ENCODE data around the gene TEAD3. TPM values are rescaled to one million over a fixed set of nuclear protein-coding genes. Genes with fewer than 3 reads are reported as not detected.

The TEAD3 gene
- total RNA-seq, 4 donors from 2014 or later = 13.7 to 33.5 (median 29.3) TPM

DNA sequence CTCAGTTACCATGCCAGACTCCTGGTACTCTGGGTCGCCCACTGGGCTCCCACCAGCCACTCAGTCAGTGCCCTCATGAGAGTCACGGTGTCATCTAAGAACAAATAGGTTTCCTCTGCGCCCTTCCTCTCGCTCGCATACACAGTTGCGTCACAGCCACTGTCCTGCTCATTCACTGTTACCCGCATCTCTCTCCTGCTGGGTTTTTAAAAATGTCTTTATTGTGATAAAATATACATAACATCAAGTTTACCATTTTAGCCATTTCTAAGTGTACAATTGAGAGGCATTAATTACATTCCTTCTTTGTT is 4.0 kb downstream of the TEAD3 start:
- DNase-seq = no peak
- WGBS, 2 donors = 67 to 82% methylated on average over 6 to 7 of the region's 7 CpGs
- Histone ChIP-seq H3K27me3 (peaks cover 0 to 17% (median 0%) of the 10 kb centered on the region in 4 donors), H3K9me3 (no peaks in the 10 kb centered on the region), H3K36me3 (peaks cover 0 to 4% (median 0%) of the 10 kb centered on the region in 3 donors), H3K4me3 (no peak overlapping the region), H3K27ac (peak overlapping the region; percentile 95 to 99 (median 98)), H3K4me1 (peaks cover 65 to 89% (median 66%) of the 10 kb centered on the region in 3 donors)
- intact Hi-C loops (cut with DNase I) = no loop called here
- TF ChIP-seq POLR2A (IDR thresholded peaks at IDR 0.05) = no peak
- TF ChIP-seq, protein P1, sequence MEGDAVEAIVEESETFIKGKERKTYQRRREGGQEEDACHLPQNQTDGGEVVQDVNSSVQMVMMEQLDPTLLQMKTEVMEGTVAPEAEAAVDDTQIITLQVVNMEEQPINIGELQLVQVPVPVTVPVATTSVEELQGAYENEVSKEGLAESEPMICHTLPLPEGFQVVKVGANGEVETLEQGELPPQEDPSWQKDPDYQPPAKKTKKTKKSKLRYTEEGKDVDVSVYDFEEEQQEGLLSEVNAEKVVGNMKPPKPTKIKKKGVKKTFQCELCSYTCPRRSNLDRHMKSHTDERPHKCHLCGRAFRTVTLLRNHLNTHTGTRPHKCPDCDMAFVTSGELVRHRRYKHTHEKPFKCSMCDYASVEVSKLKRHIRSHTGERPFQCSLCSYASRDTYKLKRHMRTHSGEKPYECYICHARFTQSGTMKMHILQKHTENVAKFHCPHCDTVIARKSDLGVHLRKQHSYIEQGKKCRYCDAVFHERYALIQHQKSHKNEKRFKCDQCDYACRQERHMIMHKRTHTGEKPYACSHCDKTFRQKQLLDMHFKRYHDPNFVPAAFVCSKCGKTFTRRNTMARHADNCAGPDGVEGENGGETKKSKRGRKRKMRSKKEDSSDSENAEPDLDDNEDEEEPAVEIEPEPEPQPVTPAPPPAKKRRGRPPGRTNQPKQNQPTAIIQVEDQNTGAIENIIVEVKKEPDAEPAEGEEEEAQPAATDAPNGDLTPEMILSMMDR (IDR thresholded peaks at IDR 0.05) = no peak

GRCh38 chr6:35492258-35492973 is 4.5 kb downstream of the TEAD3 start:
- H3K9me3 ChIP-seq = no peaks in the 10 kb centered on the region
- peaks cover 0 to 4% (median 0%) of the 10 kb centered on the region in 3 donors for H3K36me3 ChIP-seq
- 41 to 42% methylated on average over 3 to 7 of the region's 7 CpGs for WGBS, 2 donors
- no peak for DNase-seq
- intact Hi-C loops (cut with DNase I) = no loop called here
- peak overlapping the region in 2 of 4 donors; percentile 1 to 21 for H3K4me3 ChIP-seq
- TF ChIP-seq, protein P1 (IDR thresholded peaks at IDR 0.05) = no peak
- TF ChIP-seq POLR2A (IDR thresholded peaks at IDR 0.05) = no peak
- peaks cover 0 to 12% (median 0%) of the 10 kb centered on the region in 4 donors for H3K27me3 ChIP-seq
- peak overlapping the region; percentile 95 to 99 (median 97) for H3K27ac ChIP-seq
- peaks cover 67 to 89% (median 69%) of the 10 kb centered on the region in 3 donors for H3K4me1 ChIP-seq

DNA sequence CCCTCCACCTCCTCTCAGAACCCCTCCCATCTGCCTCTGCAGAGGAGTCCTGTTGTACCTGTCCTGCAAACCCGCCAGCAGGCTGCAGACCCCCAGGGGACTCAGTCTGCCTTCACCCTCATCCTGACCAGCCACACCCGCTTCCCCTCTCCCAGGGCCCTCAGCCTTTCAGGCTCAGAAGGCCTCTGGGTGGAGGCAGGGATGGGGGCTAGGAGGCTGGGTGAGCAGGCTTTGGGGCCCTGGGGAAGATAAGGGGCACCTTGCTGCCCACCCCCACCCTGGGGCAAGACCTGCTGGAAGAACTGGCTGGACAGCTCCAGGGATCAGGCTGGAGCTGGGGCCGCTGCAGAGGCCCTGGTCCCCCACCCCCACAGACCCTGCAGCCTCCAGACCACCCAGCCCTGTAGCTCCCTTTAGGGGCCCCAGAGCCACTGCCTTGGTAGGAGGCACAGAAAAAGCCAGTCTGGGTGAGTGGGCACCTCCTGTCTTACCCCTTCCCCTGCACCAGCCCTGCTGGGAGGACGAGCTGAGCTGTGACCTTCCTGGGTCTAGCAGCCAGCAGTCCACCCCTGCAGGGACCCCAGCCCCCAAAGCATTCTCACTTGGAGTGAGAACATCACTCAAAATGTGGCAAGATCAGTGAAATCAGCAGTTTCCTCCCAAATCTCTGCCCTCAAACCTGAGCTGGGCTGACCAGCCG is 5.2 kb downstream of the TEAD3 start:
- Histone ChIP-seq H3K27me3 (peaks cover 0 to 10% (median 0%) of the 10 kb centered on the region in 4 donors), H3K27ac (peak overlapping the region; percentile 95 to 99 (median 97)), H3K4me3 (peak overlapping the region in 3 of 4 donors; percentile 1 to 21 (median 1)), H3K4me1 (peaks cover 73 to 94% (median 76%) of the 10 kb centered on the region in 3 donors), H3K9me3 (no peaks in the 10 kb centered on the region), H3K36me3 (peaks cover 0 to 4% (median 0%) of the 10 kb centered on the region in 3 donors)
- intact Hi-C loops (cut with DNase I) = no loop called here
- 0 to 32% methylated on average over 1 to 3 of the region's 5 CpGs for WGBS, 2 donors
- TF ChIP-seq, protein P1 (IDR thresholded peaks at IDR 0.05) = no peak
- TF ChIP-seq POLR2A (IDR thresholded peaks at IDR 0.05) = no peak
- no peak for DNase-seq

DNA sequence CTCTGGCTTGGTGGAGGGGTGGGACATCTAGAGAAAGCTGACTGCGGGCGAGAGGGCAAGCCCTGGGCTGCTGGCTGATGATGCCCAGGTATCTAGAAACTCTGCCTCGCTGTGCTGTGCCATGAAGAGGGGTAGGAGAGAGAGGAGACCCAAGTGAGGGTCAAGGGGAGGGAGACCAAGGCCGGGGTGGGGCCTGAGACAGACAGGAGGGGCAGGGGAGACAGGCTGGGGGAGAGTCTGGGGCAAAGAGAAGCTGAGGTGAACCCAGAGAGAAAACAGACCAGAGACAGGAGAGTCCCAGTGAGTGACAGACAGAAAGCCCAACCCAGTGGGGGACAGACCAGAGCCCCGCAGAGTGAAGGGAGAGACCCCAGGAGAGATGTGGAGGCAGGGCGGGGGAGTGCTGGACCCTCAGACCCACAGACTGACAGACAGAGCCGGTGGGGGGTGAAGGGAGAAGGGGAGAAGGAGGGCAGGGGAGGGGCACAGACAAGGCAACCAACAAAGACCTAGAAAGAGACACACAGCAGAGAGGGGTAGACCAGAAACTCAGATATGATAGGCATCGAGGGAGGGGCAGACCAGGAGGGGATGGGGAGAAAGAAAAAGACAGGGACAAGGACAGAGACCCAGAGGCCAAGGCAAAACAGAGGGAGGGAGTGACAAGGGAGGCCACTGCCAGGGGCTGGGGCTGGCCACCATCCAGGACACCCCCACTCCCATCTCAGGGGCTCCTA is 5.9 kb downstream of the TEAD3 start:
- peak overlapping the region in 3 of 4 donors; percentile 23 to 48 (median 25) for H3K4me3 ChIP-seq
- 47 to 57% methylated on average over 5 to 8 of the region's 8 CpGs for WGBS, 2 donors

More for the DNA sequence above, 5.9 kb downstream of the TEAD3 start:
- peak overlapping the region; percentile 95 to 99 (median 97) for H3K27ac ChIP-seq
- TF ChIP-seq, protein P1 (IDR thresholded peaks at IDR 0.05) = no peak
- TF ChIP-seq POLR2A (IDR thresholded peaks at IDR 0.05) = no peak
- intact Hi-C loops (cut with DNase I) = no loop called here
- no peak for DNase-seq
- peaks cover 0 to 4% (median 0%) of the 10 kb centered on the region in 3 donors for H3K36me3 ChIP-seq
- H3K27me3 ChIP-seq = peaks cover 0 to 5% (median 0%) of the 10 kb centered on the region in 4 donors
- no peaks in the 10 kb centered on the region for H3K9me3 ChIP-seq
- peaks cover 78 to 100% (median 83%) of the 10 kb centered on the region in 3 donors for H3K4me1 ChIP-seq

All from esophagus squamous epithelium (tissue), 5 donors.